Subcutaneous abdominal adipose tissue (tissue), 5 donors: ENCODE data around the gene HOXD1.
A peak's percentile ranks its signal among the peaks of the same experiment; 100 is the strongest.

ENCODE experiments used
- H3K27ac ChIP-seq: one replicate; pipeline ENCODE4 v1.7.0; 2013; ENCODE audit warnings: low read depth, mild to moderate bottlenecking, inconsistent platforms, low read length, moderate library complexity
- H3K27me3 ChIP-seq, 5 donors: one replicate each; pipeline ENCODE4 v1.7.0; 2013; ENCODE audit warnings: low read length in 5 of 5, inconsistent platforms in 1 of 5; ENCODE audit not compliant: control insufficient read depth in 5 of 5, insufficient read depth in 4 of 5
- H3K36me3 ChIP-seq, 5 donors: one replicate each; pipeline ENCODE4 v1.7.0; 2013; ENCODE audit warnings: low read length in 5 of 5; ENCODE audit not compliant: control insufficient read depth in 5 of 5, insufficient read depth in 5 of 5
- H3K4me1 ChIP-seq, 5 donors: one replicate each; pipeline ENCODE4 v1.7.0; 2013; ENCODE audit warnings: low read length in 5 of 5, mild to moderate bottlenecking in 3 of 5, moderate library complexity in 1 of 5; ENCODE audit not compliant: control insufficient read depth in 5 of 5, insufficient read depth in 5 of 5
- H3K4me3 ChIP-seq, 5 donors: one replicate each; pipeline ENCODE4 v1.7.0; 2013; ENCODE audit warnings: low read length in 5 of 5, low read depth in 1 of 5
- H3K9ac ChIP-seq, 5 donors: one replicate each; pipeline ENCODE4 v1.7.0; 2013; ENCODE audit warnings: low read length in 5 of 5, mild to moderate bottlenecking in 4 of 5, moderate library complexity in 3 of 5
- H3K9me3 ChIP-seq, 5 donors: one replicate each; pipeline ENCODE4 v1.7.0; 2013; ENCODE audit warnings: low read length in 5 of 5; ENCODE audit not compliant: control insufficient read depth in 5 of 5
- donor health status: healthy.
- donor health status: healthy.
- donor health status: healthy.
- donor health status: healthy.
- donor health status: healthy.

The HOXD1 gene

DNA sequence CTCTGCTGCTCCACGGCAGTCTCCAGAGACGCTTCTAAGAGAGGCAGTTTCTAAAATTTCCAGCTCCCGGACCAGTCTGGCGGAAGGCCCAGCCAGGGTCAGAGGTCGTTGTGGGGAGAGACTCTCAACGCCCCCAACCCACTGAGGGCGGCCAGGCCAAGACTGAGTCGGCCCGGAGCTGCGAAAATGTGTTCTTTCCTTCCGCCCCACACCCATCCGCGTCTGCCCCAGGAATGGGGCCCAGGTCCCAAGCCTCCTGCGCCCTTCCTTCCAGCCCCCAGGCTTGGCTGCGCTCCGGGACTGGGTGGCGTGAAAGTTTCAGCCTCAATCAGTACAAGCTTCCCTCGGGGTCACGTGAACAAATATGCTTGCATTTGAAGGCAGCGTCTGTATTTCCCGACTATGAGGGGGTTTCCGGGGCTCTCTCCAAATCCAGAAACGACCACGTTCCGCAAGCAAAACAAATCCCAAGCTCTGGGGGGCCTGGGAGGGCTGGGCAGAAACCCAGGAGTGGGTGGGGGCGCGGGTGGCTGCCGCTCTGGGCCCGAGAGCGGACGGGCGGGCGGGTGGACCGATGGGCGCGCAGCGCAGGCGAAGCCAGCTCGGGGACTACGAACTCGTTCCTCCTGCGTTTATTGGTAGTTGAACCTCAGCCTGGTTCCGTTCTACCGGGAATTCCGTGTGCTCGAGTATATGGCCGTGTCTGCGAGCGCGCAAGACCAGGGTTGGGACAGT lies 28.1 kb upstream of the HOXD1 start:
- H3K4me1 ChIP-seq = peaks cover 0 to 24% (median 21%) of the 10 kb centered on the region in 5 donors
- H3K27ac ChIP-seq = no peak overlapping the region
- peaks cover 2 to 39% (median 6%) of the 10 kb centered on the region in 5 donors for H3K27me3 ChIP-seq
- H3K36me3 ChIP-seq = peaks cover 0 to 5% (median 2%) of the 10 kb centered on the region in 5 donors
- peak overlapping the region in 4 of 5 donors; percentile 22 to 36 (median 28) for H3K4me3 ChIP-seq
- no peak overlapping the region for H3K9ac ChIP-seq
- no peaks in the 10 kb centered on the region for H3K9me3 ChIP-seq

DNA sequence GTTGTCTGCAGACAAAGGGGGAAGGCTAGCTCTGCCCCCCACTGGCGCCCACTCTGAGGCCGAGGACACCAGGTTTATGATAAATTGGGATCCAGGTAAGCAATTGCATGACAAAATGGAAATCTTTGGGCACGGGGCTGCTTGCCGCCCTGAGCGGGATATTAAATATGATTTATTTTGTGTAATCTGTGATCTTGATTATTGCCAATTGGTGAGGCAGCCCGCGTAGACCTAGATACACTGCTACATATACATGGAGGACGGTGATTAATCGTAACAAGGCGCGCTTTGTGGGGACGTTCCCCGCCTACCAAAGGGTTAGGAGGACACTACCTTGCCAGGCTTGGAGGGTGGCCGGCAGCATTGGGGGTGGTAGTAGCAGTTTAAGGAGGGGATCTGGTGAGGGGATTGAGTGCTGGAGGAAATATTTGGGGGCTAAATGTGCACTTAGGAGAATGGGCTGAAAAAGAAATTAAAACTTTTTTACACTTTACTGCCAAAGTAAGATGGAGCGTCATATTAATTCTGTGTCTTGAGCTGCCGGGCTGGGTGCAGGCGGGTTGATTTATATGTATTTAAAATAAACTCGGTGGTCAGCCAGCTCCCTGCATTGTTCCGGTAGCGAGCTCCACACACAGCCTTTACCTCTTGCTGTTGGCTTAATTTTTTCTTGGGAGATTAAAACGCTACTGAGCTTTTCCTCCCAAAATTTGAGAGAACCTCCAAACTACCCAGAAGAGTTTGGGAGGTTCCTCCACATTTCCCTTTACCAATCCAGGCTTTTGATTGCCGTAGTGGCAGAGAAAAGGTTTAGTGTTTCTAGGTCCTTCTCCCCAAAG lies 27.3 kb upstream of the HOXD1 start:
- Histone ChIP-seq H3K4me3 (peak overlapping the region in 1 of 5 donors; percentile 66), H3K27me3 (peaks cover 2 to 40% (median 6%) of the 10 kb centered on the region in 5 donors), H3K9ac (no peak overlapping the region), H3K9me3 (no peaks in the 10 kb centered on the region), H3K27ac (no peak overlapping the region), H3K36me3 (peaks cover 0 to 3% (median 2%) of the 10 kb centered on the region in 5 donors), H3K4me1 (peaks cover 0 to 24% (median 21%) of the 10 kb centered on the region in 5 donors)

DNA sequence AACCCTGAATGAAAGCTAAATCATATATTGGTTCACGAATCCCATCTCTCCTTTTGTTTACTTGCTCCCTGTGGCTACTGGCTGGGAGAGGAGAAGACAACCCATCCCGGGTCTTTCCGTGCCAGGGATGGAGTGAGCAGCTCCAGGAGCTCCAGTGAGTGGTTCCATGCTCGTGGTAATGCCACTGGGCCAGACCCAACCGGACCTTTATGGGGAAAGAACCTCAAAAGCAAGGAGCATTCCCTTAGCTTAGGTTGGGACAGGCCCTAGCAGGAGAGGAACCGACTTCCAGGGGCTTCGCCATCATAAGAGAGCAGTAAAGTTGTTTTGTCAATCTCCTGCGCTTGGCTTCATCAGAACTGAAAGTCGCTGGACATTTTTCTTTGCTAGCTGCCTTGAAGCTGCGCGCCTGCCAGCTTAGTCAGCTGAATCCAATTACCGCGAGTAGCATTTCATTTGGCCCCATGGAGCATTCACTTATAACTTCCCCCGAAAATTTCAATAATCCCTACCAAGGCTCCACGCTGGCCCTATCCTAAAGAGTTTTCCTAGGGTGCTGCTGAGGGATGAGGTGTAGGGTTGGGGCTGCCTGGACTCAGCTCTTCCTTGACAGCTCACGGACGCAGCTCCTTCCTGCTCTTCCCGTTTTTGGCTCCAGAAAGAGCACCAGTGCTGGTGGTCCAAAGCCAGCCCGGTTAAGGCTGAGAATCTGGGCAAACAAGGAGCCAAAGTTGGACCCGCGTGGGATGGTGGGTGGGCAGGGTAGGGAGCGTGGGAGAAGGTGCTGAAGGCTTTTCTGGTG lies 26.4 kb upstream of the HOXD1 start:
- Histone ChIP-seq H3K27ac (no peak overlapping the region), H3K27me3 (peaks cover 2 to 40% (median 6%) of the 10 kb centered on the region in 5 donors), H3K9ac (no peak overlapping the region), H3K36me3 (peaks cover 0 to 3% (median 2%) of the 10 kb centered on the region in 5 donors), H3K4me3 (peak overlapping the region; percentile 19 to 66 (median 39)), H3K9me3 (no peaks in the 10 kb centered on the region), H3K4me1 (peaks cover 0 to 24% (median 19%) of the 10 kb centered on the region in 5 donors)

DNA sequence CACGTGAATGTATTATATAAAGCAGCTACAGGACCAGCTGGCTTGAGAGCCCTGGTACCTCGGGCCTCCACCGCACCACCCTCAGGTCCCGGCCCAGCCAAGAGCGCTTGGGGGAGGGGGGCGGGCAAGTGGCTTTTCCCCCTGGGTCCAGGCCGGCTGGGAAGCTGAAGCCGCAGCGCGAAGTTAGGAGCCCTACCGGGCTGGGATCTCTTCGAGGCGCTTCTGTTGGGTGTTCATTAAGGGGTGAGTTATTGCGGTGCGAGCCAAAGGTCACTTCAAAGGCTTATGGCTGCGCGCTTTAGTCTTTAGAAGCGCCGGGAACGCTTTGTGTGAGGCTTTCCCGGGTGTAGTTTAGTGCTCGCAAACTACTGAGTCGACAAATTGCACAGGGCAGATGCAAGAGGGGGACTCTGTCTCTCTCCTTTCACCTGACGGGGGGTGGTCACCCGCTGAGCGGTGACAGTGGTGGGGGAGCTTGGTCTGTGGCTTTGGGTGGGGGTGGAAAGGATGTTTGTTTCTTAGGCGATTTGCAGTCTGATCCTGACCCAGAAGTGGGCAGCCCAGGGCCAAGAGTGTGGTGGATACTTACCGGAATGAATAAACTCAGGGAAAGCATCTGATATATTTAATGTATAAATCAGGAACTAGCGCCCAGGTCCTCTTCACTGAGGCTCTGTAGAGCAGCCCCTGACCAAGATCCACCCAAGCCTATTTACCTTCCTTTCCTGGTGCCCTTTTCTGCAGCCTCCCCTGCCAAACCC lies 25.4 kb upstream of the HOXD1 start:
- Histone ChIP-seq H3K4me1 (peaks cover 0 to 23% (median 12%) of the 10 kb centered on the region in 5 donors), H3K27me3 (peaks cover 2 to 39% (median 6%) of the 10 kb centered on the region in 5 donors), H3K4me3 (no peak overlapping the region), H3K36me3 (peaks cover 0 to 3% (median 2%) of the 10 kb centered on the region in 5 donors), H3K9ac (no peak overlapping the region), H3K27ac (no peak overlapping the region), H3K9me3 (no peaks in the 10 kb centered on the region)

GRCh38 chr2:176163672-176164056 lies 24.8 kb upstream of the HOXD1 start:
- no peak overlapping the region for H3K9ac ChIP-seq
- peaks cover 2 to 36% (median 6%) of the 10 kb centered on the region in 5 donors for H3K27me3 ChIP-seq
- H3K27ac ChIP-seq = no peak overlapping the region
- no peak overlapping the region for H3K4me3 ChIP-seq
- H3K9me3 ChIP-seq = no peaks in the 10 kb centered on the region
- peaks cover 0 to 3% (median 2%) of the 10 kb centered on the region in 5 donors for H3K36me3 ChIP-seq
- peaks cover 0 to 23% (median 12%) of the 10 kb centered on the region in 5 donors for H3K4me1 ChIP-seq

GRCh38 chr2:176164201-176164600 lies 24.3 kb upstream of the HOXD1 start:
- Histone ChIP-seq H3K27me3 (peaks cover 2 to 35% (median 6%) of the 10 kb centered on the region in 5 donors), H3K4me1 (peaks cover 0 to 23% (median 12%) of the 10 kb centered on the region in 5 donors), H3K4me3 (no peak overlapping the region), H3K9me3 (no peaks in the 10 kb centered on the region), H3K36me3 (peaks cover 0 to 3% (median 2%) of the 10 kb centered on the region in 5 donors), H3K27ac (no peak overlapping the region), H3K9ac (no peak overlapping the region)

- Histone ChIP-seq H3K36me3 (peaks cover 0 to 3% (median 2%) of the 10 kb centered on the region in 5 donors), H3K9ac (no peak overlapping the region), H3K27me3 (peaks cover 2 to 31% (median 6%) of the 10 kb centered on the region in 5 donors), H3K9me3 (no peaks in the 10 kb centered on the region), H3K4me1 (peaks cover 0 to 17% (median 7%) of the 10 kb centered on the region in 5 donors), H3K27ac (no peak overlapping the region), H3K4me3 (no peak overlapping the region)
These were observed 23.7 kb upstream of the HOXD1 start for GRCh38 chr2:176164611-176165369.

GRCh38 chr2:176165370-176166050 lies 23.0 kb upstream of the HOXD1 start:
- no peak overlapping the region for H3K4me3 ChIP-seq
- H3K27me3 ChIP-seq = peaks cover 0 to 28% (median 5%) of the 10 kb centered on the region in 5 donors
- no peaks in the 10 kb centered on the region for H3K9me3 ChIP-seq
- H3K4me1 ChIP-seq = peaks cover 0 to 10% (median 0%) of the 10 kb centered on the region in 5 donors
- H3K9ac ChIP-seq = no peak overlapping the region
- H3K27ac ChIP-seq = no peak overlapping the region
- peaks cover 0 to 3% (median 2%) of the 10 kb centered on the region in 5 donors for H3K36me3 ChIP-seq
